ENCODE results near the gene CTRL. TPM values are rescaled to one million over a fixed set of nuclear protein-coding genes. Genes with fewer than 3 reads are reported as not detected.
A peak's percentile ranks its signal among the peaks of the same experiment; 100 is the strongest.

CTRL gene
- total RNA-seq, 2 donors from 2014 or later, result 0.64 to 2.2 TPM

- H3K4me3 ChIP-seq, result no peak overlapping the region
- intact Hi-C loops (cut with DNase I), result loop anchor here (2.0 kb wide), 1 partner anchor 45 kb away; no protein-coding TSS in a partner anchor
These were observed 47.8 kb downstream of the CTRL start for GRCh38 chr16:67883872-67884261.

GRCh38 chr16:67883146-67883871, 48.4 kb downstream of the CTRL start:
- intact Hi-C loops (cut with DNase I), result loop anchor here (2.0 kb wide), 1 partner anchor 45 kb away; no protein-coding TSS in a partner anchor
- no peak for TF ChIP-seq CTCF (IDR thresholded peaks at IDR 0.05)
- H3K27me3 ChIP-seq, result no peaks in the 10 kb centered on the region
- H3K36me3 ChIP-seq, result peaks cover 24% of the 10 kb centered on the region
- H3K4me1 ChIP-seq, result no peaks in the 10 kb centered on the region
- peak overlapping the region in 1 of 2 donors; percentile 56 for H3K9ac ChIP-seq (ENCODE audit: low read depth in 2 of 2, low read length in 2 of 2)
- DNase-seq, result peak; percentile 27
- H3K27ac ChIP-seq, result no peak overlapping the region
- H3K4me3 ChIP-seq, result no peak overlapping the region
- H3K9me3 ChIP-seq, result no peaks in the 10 kb centered on the region

More at GRCh38 chr16:67883872-67884261, 47.8 kb downstream of the CTRL start:
- DNase-seq, result peak; percentile 64
- Histone ChIP-seq H3K4me1 (no peaks in the 10 kb centered on the region), H3K36me3 (peaks cover 19% of the 10 kb centered on the region), H3K9ac (ENCODE audit: low read depth in 2 of 2, low read length in 2 of 2) (no peak overlapping the region), H3K27ac (no peak overlapping the region), H3K9me3 (no peaks in the 10 kb centered on the region), H3K27me3 (no peaks in the 10 kb centered on the region)
- TF ChIP-seq CTCF (IDR thresholded peaks at IDR 0.05), result peak; percentile 92

- Histone ChIP-seq H3K36me3 (peaks cover 29% of the 10 kb centered on the region), H3K9ac (ENCODE audit: low read depth in 2 of 2, low read length in 2 of 2) (peak overlapping the region in 1 of 2 donors; percentile 56), H3K27me3 (no peaks in the 10 kb centered on the region), H3K9me3 (no peaks in the 10 kb centered on the region), H3K4me1 (no peaks in the 10 kb centered on the region), H3K27ac (no peak overlapping the region), H3K4me3 (no peak overlapping the region)
- intact Hi-C loops (cut with DNase I), result loop anchor here (2.0 kb wide), 1 partner anchor 46 kb away; no protein-coding TSS in a partner anchor
- TF ChIP-seq CTCF (IDR thresholded peaks at IDR 0.05), result no peak
- no peak for DNase-seq
These were observed 49.1 kb downstream of the CTRL start for GRCh38 chr16:67882374-67883145.

GRCh38 chr16:67881621-67882161, 50.0 kb downstream of the CTRL start:
- H3K9me3 ChIP-seq, result no peaks in the 10 kb centered on the region
- H3K27ac ChIP-seq, result no peak overlapping the region
- H3K9ac ChIP-seq (ENCODE audit: low read depth in 2 of 2, low read length in 2 of 2), result no peak overlapping the region
- no peak for DNase-seq
- H3K27me3 ChIP-seq, result no peaks in the 10 kb centered on the region
- H3K36me3 ChIP-seq, result peaks cover 37% of the 10 kb centered on the region
- intact Hi-C loops (cut with DNase I), result loop anchor here (2.0 kb wide), 1 partner anchor 47 kb away; no protein-coding TSS in a partner anchor
- TF ChIP-seq CTCF (IDR thresholded peaks at IDR 0.05), result no peak
- no peaks in the 10 kb centered on the region for H3K4me1 ChIP-seq
- H3K4me3 ChIP-seq, result no peak overlapping the region

- no peaks in the 10 kb centered on the region for H3K9me3 ChIP-seq
- DNase-seq, result no peak
- H3K9ac ChIP-seq (ENCODE audit: low read depth in 2 of 2, low read length in 2 of 2), result no peak overlapping the region
- intact Hi-C loops (cut with DNase I), result no loop called here
- no peaks in the 10 kb centered on the region for H3K27me3 ChIP-seq
- no peak for TF ChIP-seq CTCF (IDR thresholded peaks at IDR 0.05)
- no peak overlapping the region for H3K4me3 ChIP-seq
- H3K4me1 ChIP-seq, result no peaks in the 10 kb centered on the region
- H3K36me3 ChIP-seq, result peaks cover 40% of the 10 kb centered on the region
- H3K27ac ChIP-seq, result no peak overlapping the region
These were observed 51.1 kb downstream of the CTRL start for GRCh38 chr16:67880584-67880983.

Data from colonic mucosa (tissue), 4 donors.